MM.1S (cell line): ENCODE data around the gene ATF7IP.

Source experiments
- DNase-seq: peaks from one replicate; pipeline ENCODE4 v3.0.0-alpha.2; 2015
- H2AFZ ChIP-seq: fragments of 300-600 bp; sonication (generic); 2 replicates; pipeline ENCODE4 v1.6.0; 2016; ENCODE audit warnings: antibody characterized with exemption, low read length
- H3F3A ChIP-seq: fragments of 300-600 bp; sonication (generic); 2 replicates; pipeline ENCODE4 v1.6.1; 2016; ENCODE audit warnings: mild to moderate bottlenecking, antibody characterized with exemption, low read length, moderate library complexity, mixed read lengths; ENCODE audit not compliant: insufficient read depth
- H3K27ac ChIP-seq: fragments of 300-600 bp; sonication (generic); 2 replicates; pipeline ENCODE4 v1.5.1; 2016; ENCODE audit warnings: mild to moderate bottlenecking, low read length
- H3K27me3 ChIP-seq: fragments of 300-600 bp; sonication (generic); replicated peaks from 2 replicates; pipeline ENCODE4 v1.6.0; 2016; ENCODE audit warnings: low read length; ENCODE audit not compliant: insufficient read depth
- H3K36me3 ChIP-seq: fragments of 300-600 bp; sonication (generic); replicated peaks from 2 replicates; pipeline ENCODE4 v1.6.1; 2016; ENCODE audit warnings: mild to moderate bottlenecking, low read length, mixed read lengths; ENCODE audit not compliant: insufficient read depth
- H3K4me1 ChIP-seq: fragments of 300-600 bp; sonication (generic); 2 replicates; pipeline ENCODE4 v1.6.1; 2016; ENCODE audit warnings: low read length, mixed read lengths
- H3K4me2 ChIP-seq: fragments of 300-600 bp; sonication (generic); 2 replicates; pipeline ENCODE4 v1.6.0; 2016; ENCODE audit warnings: low read depth, low read length
- H3K4me3 ChIP-seq: fragments of 300-600 bp; sonication (generic); 2 replicates; pipeline ENCODE4 v1.5.1; 2016; ENCODE audit warnings: low read length, mixed read lengths
- H3K79me2 ChIP-seq: fragments of 300-600 bp; sonication (generic); 2 replicates; pipeline ENCODE4 v1.6.1; 2016; ENCODE audit warnings: mixed run types, low read length, mixed read lengths
- H3K9ac ChIP-seq: fragments of 300-600 bp; sonication (generic); 2 replicates; pipeline ENCODE4 v1.6.1; 2016; ENCODE audit warnings: low read length, mixed read lengths
- H3K9me2 ChIP-seq: fragments of 300-600 bp; sonication (generic); replicated peaks from 2 replicates; pipeline ENCODE4 v1.6.1; 2016; ENCODE audit warnings: mild to moderate bottlenecking, low read length, mixed read lengths; ENCODE audit not compliant: insufficient read depth
- H3K9me3 ChIP-seq: fragments of 300-600 bp; sonication (generic); replicated peaks from 2 replicates; pipeline ENCODE4 v1.6.1; 2016; ENCODE audit warnings: mild to moderate bottlenecking, low read length, mixed read lengths; ENCODE audit not compliant: insufficient read depth
- H4K20me1 ChIP-seq: fragments of 300-600 bp; sonication (generic); 2 replicates; pipeline ENCODE4 v1.6.1; 2016; ENCODE audit warnings: mild to moderate bottlenecking, low read length, moderate library complexity, mixed read lengths; ENCODE audit not compliant: insufficient read depth
- EZH2 ChIP-seq: fragments of 300-600 bp; sonication (generic); optimal IDR thresholded peaks from 2 replicates; pipeline ENCODE3; 2017; ENCODE audit warnings: low read depth, mild to moderate bottlenecking, antibody characterized with exemption, low read length, mixed read lengths
- EZH2phosphoT487 ChIP-seq: fragments of 300-600 bp; sonication (generic); IDR thresholded peaks from 2 replicates; pipeline ENCODE4 v1.6.1; 2018; ENCODE audit warnings: antibody characterized with exemption, low read length
- TF ChIP-seq, protein P1 (sequence below): fragments of 300-600 bp; sonication (generic); IDR thresholded peaks from 2 replicates; pipeline ENCODE4 v1.5.1; 2016; ENCODE audit warnings: antibody characterized with exemption, low read length, mixed read lengths

ATF7IP gene

DNA sequence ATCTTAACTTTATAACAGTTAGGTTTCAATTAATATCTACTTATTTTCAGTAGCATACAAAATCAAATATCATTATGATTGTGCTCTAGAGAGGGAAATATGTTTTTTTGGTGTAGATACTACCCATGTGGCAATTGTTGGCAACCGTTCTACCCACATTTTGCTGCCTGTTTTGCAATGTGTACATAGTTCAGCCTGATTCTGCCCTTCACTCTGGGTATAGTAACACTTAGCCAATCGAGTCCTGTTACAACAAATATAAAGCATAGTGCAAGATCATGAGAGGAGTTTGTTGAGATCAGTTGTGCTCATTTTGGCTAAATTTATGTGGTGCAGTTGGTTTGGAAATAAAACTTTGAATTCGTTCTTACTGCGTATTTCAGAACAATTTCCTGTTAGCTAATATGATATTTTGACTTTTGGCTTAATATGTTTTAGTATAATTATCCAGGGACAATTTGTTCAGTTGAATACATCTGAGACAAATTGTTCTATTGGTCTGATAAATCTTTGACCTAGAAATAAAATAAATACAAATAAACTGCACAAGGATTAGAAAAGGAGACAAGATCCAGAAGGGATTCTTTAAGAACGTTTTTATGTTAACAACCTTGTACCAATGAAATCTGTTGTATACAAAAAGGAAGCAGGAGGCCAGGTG, 76.9 kb downstream of the ATF7IP start:
- no peaks in the 10 kb centered on the region for H4K20me1 ChIP-seq
- no peaks in the 10 kb centered on the region for H3K9me2 ChIP-seq
- no peak overlapping the region for H3K9ac ChIP-seq
- H3K27ac ChIP-seq, result no peak overlapping the region
- no peak for TF ChIP-seq EZH2
- TF ChIP-seq, protein P1, sequence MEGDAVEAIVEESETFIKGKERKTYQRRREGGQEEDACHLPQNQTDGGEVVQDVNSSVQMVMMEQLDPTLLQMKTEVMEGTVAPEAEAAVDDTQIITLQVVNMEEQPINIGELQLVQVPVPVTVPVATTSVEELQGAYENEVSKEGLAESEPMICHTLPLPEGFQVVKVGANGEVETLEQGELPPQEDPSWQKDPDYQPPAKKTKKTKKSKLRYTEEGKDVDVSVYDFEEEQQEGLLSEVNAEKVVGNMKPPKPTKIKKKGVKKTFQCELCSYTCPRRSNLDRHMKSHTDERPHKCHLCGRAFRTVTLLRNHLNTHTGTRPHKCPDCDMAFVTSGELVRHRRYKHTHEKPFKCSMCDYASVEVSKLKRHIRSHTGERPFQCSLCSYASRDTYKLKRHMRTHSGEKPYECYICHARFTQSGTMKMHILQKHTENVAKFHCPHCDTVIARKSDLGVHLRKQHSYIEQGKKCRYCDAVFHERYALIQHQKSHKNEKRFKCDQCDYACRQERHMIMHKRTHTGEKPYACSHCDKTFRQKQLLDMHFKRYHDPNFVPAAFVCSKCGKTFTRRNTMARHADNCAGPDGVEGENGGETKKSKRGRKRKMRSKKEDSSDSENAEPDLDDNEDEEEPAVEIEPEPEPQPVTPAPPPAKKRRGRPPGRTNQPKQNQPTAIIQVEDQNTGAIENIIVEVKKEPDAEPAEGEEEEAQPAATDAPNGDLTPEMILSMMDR, result no peak
- no peak for DNase-seq
- no peaks in the 10 kb centered on the region for H3K79me2 ChIP-seq
- H3K4me2 ChIP-seq, result no peak overlapping the region
- H3K27me3 ChIP-seq, result no peaks in the 10 kb centered on the region
- no peaks in the 10 kb centered on the region for H3F3A ChIP-seq
- no peaks in the 10 kb centered on the region; the same call in 1 of the 2 replicates for H3K36me3 ChIP-seq
- no peaks in the 10 kb centered on the region for H3K4me1 ChIP-seq
- H3K9me3 ChIP-seq, result no peaks in the 10 kb centered on the region
- no peak overlapping the region for H2AFZ ChIP-seq
- H3K4me3 ChIP-seq, result no peak overlapping the region

DNA sequence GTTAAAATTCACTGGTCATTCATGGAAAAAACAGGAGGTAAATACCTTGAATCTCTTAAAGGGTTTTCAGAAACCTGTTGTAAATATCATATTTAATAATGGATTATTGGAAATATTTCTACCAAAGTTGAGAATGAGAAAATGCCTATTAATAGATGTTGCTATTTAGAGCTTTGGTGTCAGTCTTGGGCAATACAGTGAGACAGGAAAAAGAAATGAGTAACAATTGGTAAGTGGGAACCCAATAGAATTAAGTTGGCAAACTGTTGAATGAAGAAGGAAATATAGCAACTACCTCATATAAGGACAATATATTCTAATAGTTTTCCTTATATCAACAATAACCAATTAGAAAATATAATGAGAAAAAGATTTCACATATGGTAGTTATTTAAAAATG, 78.0 kb downstream of the ATF7IP start:
- Histone ChIP-seq H3K79me2 (no peaks in the 10 kb centered on the region), H3K4me2 (no peak overlapping the region), H2AFZ (no peak overlapping the region), H3K9me2 (no peaks in the 10 kb centered on the region), H3K4me3 (no peak overlapping the region), H3K27ac (no peak overlapping the region), H4K20me1 (no peaks in the 10 kb centered on the region), H3K36me3 (no peaks in the 10 kb centered on the region; the same call in 1 of the 2 replicates), H3K9ac (no peak overlapping the region), H3K4me1 (no peaks in the 10 kb centered on the region), H3F3A (no peaks in the 10 kb centered on the region), H3K9me3 (no peaks in the 10 kb centered on the region), H3K27me3 (no peaks in the 10 kb centered on the region)
- TF ChIP-seq EZH2 (no peak), EZH2phosphoT487 (no peak)
- TF ChIP-seq, protein P1, result no peak
- DNase-seq, result no peak

DNA sequence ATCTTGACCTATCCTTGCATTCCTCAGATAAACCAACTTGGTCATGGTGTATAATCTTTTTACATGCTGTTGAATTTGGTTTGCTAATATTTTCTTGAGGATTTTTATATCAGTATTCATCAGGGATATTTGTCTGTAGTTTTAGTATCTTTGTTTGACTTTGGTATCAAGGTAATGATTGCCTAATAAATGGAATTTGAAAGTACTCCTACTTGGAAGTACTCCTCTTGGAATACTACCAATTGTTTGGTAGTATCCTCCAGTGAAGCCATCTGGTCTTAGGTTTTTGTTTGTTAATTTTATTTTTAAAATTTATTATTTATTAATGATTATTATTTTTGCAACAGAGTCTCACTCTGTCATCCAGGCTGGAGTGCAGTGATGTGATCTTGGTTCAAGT, 85.0 kb downstream of the ATF7IP start:
- Histone ChIP-seq H3K27me3 (no peaks in the 10 kb centered on the region), H3F3A (no peaks in the 10 kb centered on the region), H3K27ac (no peak overlapping the region), H4K20me1 (no peaks in the 10 kb centered on the region), H3K4me2 (no peak overlapping the region), H3K79me2 (no peaks in the 10 kb centered on the region), H2AFZ (no peak overlapping the region), H3K9me2 (no peaks in the 10 kb centered on the region), H3K9me3 (no peaks in the 10 kb centered on the region), H3K4me1 (no peaks in the 10 kb centered on the region), H3K9ac (no peak overlapping the region), H3K36me3 (peaks cover 4% of the 10 kb centered on the region; the same call in 1 of the 2 replicates), H3K4me3 (no peak overlapping the region)
- no peak for DNase-seq
- TF ChIP-seq, protein P1, result no peak
- no peak for TF ChIP-seq EZH2phosphoT487
- TF ChIP-seq EZH2, result no peak
